H1 (cell line): ENCODE measurements around the gene CTIF. TPM values are rescaled to one million over a fixed set of nuclear protein-coding genes. Genes with fewer than 3 reads are reported as not detected.

Experiments used
- CHD7 ChIP-seq: fragments of 300-600 bp; sonication (generic); IDR thresholded peaks from 2 replicates; pipeline ENCODE4 v1.7.1; 2012; ENCODE audit warnings: low read length, moderate library complexity, mild to moderate bottlenecking, inconsistent platforms; ENCODE audit not compliant: insufficient replicate concordance
- KDM5A ChIP-seq: fragments of 200-600 bp; IDR thresholded peaks from 2 replicates; pipeline ENCODE4 v1.7.1; 2012; ENCODE audit warnings: mild to moderate bottlenecking, low read length, inconsistent platforms, mixed read lengths
- RBBP5 ChIP-seq: IDR thresholded peaks from 2 replicates; pipeline ENCODE4 v1.7.1; 2012; ENCODE audit warnings: low read depth, mild to moderate bottlenecking, inconsistent platforms, low read length, moderate library complexity, borderline replicate concordance
- RXRA ChIP-seq: IDR thresholded peaks from 2 replicates; pipeline ENCODE4 v1.6.1; 2011; ENCODE audit warnings: low read depth, mild to moderate bottlenecking, low read length, moderate library complexity; ENCODE audit not compliant: insufficient read depth
- TAF7 ChIP-seq: optimal IDR thresholded peaks from 2 replicates; pipeline ENCODE3; 2011; ENCODE audit warnings: low read depth, mild to moderate bottlenecking, inconsistent platforms, low read length, moderate library complexity, borderline replicate concordance
- polyA plus RNA-seq, 7 experiments: library from polyadenylated mRNA; depleted of rRNA in 3 of 7; stranded (reverse) in 5 of 7; unstranded in 2 of 7; fragments of >200 nt in 5 of 7; fragments of 200-250 nt in 2 of 7; gene quantifications; 1 replicate in 5 of 7; 2 replicates in 1 of 7; 4 replicates in 1 of 7; pipeline versions ENCODE4 v1.2.1 to v1.2.3, GENCODE V29; 2011 to 2013; ENCODE audit warnings: missing spikeins in 2 of 7, mixed read lengths in 2 of 7
- total RNA-seq: library from RNA; stranded (reverse); fragmentation: NEBNext Ultra II Directional; extraction: Animal tissue kit (Norgen Biotek cat#: 25700); gene quantifications from 2 replicates; pipeline ENCODE4 v1.2.1, GENCODE V29; 2021

The CTIF gene
- total and polyA plus RNA-seq, 2 of the 8 experiments (the other 6 are each of a cell fraction or from before 2014, with no cell fraction given), result 9.0 to 17.8 TPM

- no peak for TF ChIP-seq CHD7
- TF ChIP-seq KDM5A, result no peak
- TF ChIP-seq RXRA, result no peak
- TF ChIP-seq RBBP5, result no peak
- no peak for TF ChIP-seq TAF7
These were observed 21.7 kb downstream of the CTIF start (continued) for GRCh38 chr18:48560491-48560890.
